ENCODE results near the gene CDKAL1. TPM values are rescaled to one million over a fixed set of nuclear protein-coding genes. Genes with fewer than 3 reads are reported as not detected.

The CDKAL1 gene
- total RNA-seq, 6 experiments from 2014 or later = 9.2 to 14.3 (median 11.9) TPM

DNA sequence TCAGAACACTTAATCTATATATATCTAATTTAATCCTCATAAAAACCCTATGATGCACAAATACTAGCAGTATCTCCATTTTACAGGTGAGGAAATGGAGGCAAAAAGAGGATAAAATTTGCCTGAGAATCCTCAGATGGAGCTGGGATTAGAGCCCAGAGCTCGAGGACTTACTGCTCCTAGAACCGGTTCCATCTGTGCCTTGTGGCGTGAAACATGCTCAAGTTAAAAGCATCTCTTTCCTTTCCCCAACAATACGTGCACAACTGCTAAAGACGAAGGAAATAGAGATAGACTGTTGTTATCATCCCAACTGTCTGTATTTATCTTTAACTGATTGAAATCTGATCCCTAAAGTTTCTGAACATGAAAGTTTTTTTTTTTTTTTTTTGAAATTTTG, 691.7 kb downstream of the CDKAL1 start:
- Mint-ChIP-seq H3K4me3 (no peak overlapping the region), H3K27me3 (ENCODE audit: insufficient read depth) (no peaks in the 10 kb centered on the region; the same call in 1 of the 2 replicates), H3K36me3 (ENCODE audit: low read depth) (peaks cover 12% of the 10 kb centered on the region), H3K4me1 (ENCODE audit: low read depth) (peaks cover 31% of the 10 kb centered on the region), H3K9me3 (no peaks in the 10 kb centered on the region; the same call in 1 of the 2 replicates), H3K27ac (no peak overlapping the region)
- TF ChIP-seq, protein P1, sequence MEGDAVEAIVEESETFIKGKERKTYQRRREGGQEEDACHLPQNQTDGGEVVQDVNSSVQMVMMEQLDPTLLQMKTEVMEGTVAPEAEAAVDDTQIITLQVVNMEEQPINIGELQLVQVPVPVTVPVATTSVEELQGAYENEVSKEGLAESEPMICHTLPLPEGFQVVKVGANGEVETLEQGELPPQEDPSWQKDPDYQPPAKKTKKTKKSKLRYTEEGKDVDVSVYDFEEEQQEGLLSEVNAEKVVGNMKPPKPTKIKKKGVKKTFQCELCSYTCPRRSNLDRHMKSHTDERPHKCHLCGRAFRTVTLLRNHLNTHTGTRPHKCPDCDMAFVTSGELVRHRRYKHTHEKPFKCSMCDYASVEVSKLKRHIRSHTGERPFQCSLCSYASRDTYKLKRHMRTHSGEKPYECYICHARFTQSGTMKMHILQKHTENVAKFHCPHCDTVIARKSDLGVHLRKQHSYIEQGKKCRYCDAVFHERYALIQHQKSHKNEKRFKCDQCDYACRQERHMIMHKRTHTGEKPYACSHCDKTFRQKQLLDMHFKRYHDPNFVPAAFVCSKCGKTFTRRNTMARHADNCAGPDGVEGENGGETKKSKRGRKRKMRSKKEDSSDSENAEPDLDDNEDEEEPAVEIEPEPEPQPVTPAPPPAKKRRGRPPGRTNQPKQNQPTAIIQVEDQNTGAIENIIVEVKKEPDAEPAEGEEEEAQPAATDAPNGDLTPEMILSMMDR (IDR thresholded peaks at IDR 0.05) = no peak
- no peak for DNase-seq

DNA sequence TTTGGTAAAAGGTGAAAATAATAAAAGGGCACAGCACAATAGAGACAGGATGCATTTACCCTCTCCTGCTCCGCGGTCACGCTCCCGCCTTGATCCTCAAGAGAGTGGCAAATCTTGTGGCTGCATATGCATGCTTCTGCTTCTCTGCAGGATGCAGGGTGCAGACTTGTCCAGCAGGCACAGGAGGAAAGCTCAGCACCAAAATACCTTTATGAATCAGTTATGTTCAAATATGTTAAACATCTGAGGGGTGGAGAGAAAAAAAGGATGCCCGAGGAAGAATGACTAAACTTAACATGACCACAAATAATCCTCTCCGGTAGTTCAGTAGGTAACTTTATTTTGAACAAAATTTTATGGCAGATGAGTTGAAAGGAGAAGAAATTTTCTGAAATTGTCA, 693.2 kb downstream of the CDKAL1 start:
- H3K27me3 Mint-ChIP-seq (ENCODE audit: insufficient read depth) = no peaks in the 10 kb centered on the region; the same call in 1 of the 2 replicates
- peak overlapping the region; percentile 18 for H3K4me3 Mint-ChIP-seq
- H3K4me1 Mint-ChIP-seq (ENCODE audit: low read depth) = peaks cover 31% of the 10 kb centered on the region
- peak overlapping the region; percentile 51 for H3K27ac Mint-ChIP-seq
- no peaks in the 10 kb centered on the region; the same call in 1 of the 2 replicates for H3K9me3 Mint-ChIP-seq
- TF ChIP-seq, protein P1 (IDR thresholded peaks at IDR 0.05) = no peak
- peak; percentile 61 for DNase-seq
- peaks cover 15% of the 10 kb centered on the region for H3K36me3 Mint-ChIP-seq (ENCODE audit: low read depth)

DNA sequence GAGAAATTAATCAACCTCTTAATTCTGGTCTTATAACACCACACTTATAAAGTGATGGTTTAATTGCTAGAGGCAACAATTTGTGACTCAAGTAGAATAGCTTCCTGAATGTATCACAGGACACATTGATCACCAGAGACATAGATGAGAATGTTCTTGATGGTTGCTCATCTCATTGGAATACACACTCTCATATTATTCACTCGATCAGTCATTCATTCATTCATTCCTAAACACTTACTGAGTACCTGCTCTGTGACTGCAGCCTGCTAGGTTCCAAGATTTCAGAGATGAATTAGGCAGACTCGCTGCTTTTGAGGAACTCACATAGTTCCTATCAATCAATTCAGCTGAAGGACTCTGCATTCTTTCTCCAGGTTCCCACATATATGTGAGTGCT, 694.2 kb downstream of the CDKAL1 start:
- Mint-ChIP-seq H3K4me1 (ENCODE audit: low read depth) (peaks cover 31% of the 10 kb centered on the region), H3K9me3 (no peaks in the 10 kb centered on the region; the same call in 1 of the 2 replicates), H3K27me3 (ENCODE audit: insufficient read depth) (no peaks in the 10 kb centered on the region; the same call in 1 of the 2 replicates), H3K4me3 (no peak overlapping the region), H3K36me3 (ENCODE audit: low read depth) (peaks cover 21% of the 10 kb centered on the region), H3K27ac (peak overlapping the region; percentile 3; the same call in 1 of the 2 replicates)
- peak; percentile 32 for DNase-seq
- TF ChIP-seq, protein P1 (IDR thresholded peaks at IDR 0.05) = no peak

DNA sequence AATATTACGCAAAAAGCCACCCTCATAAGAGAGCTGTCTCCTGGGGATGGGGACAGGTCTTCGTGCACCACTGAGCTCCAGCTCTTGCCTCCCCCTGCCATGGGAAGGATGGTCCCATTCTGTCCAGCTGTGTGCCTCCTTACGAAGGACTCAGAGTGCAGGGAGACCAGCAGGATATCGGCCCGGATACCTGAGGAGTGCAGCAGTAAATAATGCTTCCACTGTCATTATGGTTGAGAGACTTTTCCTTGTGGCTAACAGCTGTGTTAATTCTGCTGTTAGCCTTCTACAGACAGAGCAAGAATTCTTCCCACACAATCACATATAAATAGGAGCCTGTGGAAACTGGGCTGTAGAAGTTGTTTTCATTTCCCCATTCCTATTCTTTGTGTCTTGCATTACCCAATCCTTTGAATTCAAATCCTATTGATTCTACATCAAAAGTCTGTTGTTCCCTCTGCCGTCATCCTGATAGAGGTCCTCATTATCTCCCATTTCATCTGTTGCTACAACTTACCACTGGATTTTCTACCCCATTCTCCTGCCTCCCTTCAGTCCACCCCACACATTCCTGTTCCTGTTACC, 694.7 kb downstream of the CDKAL1 start:
- no peaks in the 10 kb centered on the region; the same call in 1 of the 2 replicates for H3K27me3 Mint-ChIP-seq (ENCODE audit: insufficient read depth)
- H3K27ac Mint-ChIP-seq = peak overlapping the region; percentile 3; the same call in 1 of the 2 replicates
- no peak overlapping the region for H3K4me3 Mint-ChIP-seq
- TF ChIP-seq, protein P1 (IDR thresholded peaks at IDR 0.05) = no peak
- no peak for DNase-seq
- H3K4me1 Mint-ChIP-seq (ENCODE audit: low read depth) = peaks cover 31% of the 10 kb centered on the region
- no peaks in the 10 kb centered on the region; the same call in 1 of the 2 replicates for H3K9me3 Mint-ChIP-seq
- peaks cover 21% of the 10 kb centered on the region for H3K36me3 Mint-ChIP-seq (ENCODE audit: low read depth)

DNA sequence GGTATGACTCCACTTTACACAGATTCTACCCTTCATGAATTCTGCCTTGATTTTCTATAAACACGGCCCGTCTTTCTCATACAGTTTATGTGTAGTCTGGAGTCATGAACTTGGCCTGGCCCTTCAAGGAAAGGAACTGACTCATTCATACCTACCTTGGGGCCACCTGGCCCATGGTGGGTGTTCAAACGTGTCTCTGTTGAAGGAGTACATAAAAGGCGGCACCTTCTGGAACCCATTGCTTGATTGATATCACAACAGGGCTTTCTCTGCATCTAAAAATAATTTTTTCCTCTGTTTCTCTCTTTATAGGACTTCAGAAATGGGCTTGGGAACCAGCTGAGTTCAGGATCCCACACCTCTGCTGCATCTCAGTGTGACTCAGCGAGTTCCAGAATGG, 696.3 kb downstream of the CDKAL1 start:
- Mint-ChIP-seq H3K36me3 (ENCODE audit: low read depth) (peaks cover 16% of the 10 kb centered on the region), H3K9me3 (no peaks in the 10 kb centered on the region; the same call in 1 of the 2 replicates), H3K4me3 (no peak overlapping the region), H3K27me3 (ENCODE audit: insufficient read depth) (no peaks in the 10 kb centered on the region; the same call in 1 of the 2 replicates), H3K4me1 (ENCODE audit: low read depth) (peaks cover 31% of the 10 kb centered on the region), H3K27ac (no peak overlapping the region)
- TF ChIP-seq, protein P1 (IDR thresholded peaks at IDR 0.05) = no peak
- no peak for DNase-seq
